GM12878 (cell line): ENCODE data around the gene NMUR1. TPM values are rescaled to one million over a fixed set of nuclear protein-coding genes. Genes with fewer than 3 reads are reported as not detected.
"Not testable (repeated sequence)": the region's sequence is repeated elsewhere in the genome, so short reads cannot be mapped to it uniquely, and the experiment has no call there.

Experiments used
- ATAC-seq: fragments of 200-7000 bp; cut with Tn5 transposase; 3 replicates; pipeline ENCODE4 v1.9.1; 2020; ENCODE audit warnings: mild to moderate bottlenecking, moderate library complexity
- BruUV-seq: library from RNA; stranded (reverse); fragments of 400-500 nt; replicated peaks from 2 replicates; lab custom pipeline; 2021; lab: Mats Ljungman, UMichigan
- CTCF ChIA-PET: fragments of 300-600 bp; sonication (Branson Sonifier 250); formaldehyde crosslinking; extraction: SDS; loops from one replicate; lab custom pipeline; 2021; ENCODE audit warnings: inconsistent platforms; lab: Yijun Ruan, JAX
- POLR2A ChIA-PET: fragments of 350-600 bp; formaldehyde crosslinking; extraction: SDS; loops from one replicate; lab custom pipeline; 2021; ENCODE audit warnings: inconsistent platforms; lab: Charles Lee
- RAD21 ChIA-PET: fragments of 300-600 bp; sonication (Branson Sonifier 250); formaldehyde crosslinking; loops from one replicate; lab custom pipeline; 2023; ENCODE audit warnings: antibody characterized with exemption; ENCODE audit not compliant: unreplicated experiment; lab: Charles Lee
- SMC1A ChIA-PET: fragments of 300-600 bp; sonication (Branson Sonifier 250); formaldehyde crosslinking; loops from one replicate; lab custom pipeline; 2023; ENCODE audit not compliant: unreplicated experiment, uncharacterized antibody; lab: Charles Lee
- DNase-seq: peaks from one replicate; pipeline ENCODE4 v3.0.0-alpha.2; 2011; ENCODE audit warnings: low read depth, low spot score
- FAIRE-seq: peaks from 3 replicates; lab custom pipeline; 2011; peaks lifted over from hg19 to GRCh38; lab: Jason Lieb, UNC
- H2AFZ ChIP-seq: 2 replicates; pipeline ENCODE4 v1.6.0; 2011; ENCODE audit warnings: low read depth, low read length, control low read depth; ENCODE audit not compliant: control insufficient read depth
- H3K27ac ChIP-seq: 2 replicates; pipeline ENCODE4 v1.5.1; 2011; ENCODE audit warnings: control low read depth; ENCODE audit not compliant: control insufficient read depth, insufficient read depth
- H3K27me3 ChIP-seq, 2 experiments: replicated peaks in 1 of 2; 2 replicates each; pipeline versions ENCODE4 v1.6.0 to v1.6.1; 2011; ENCODE audit warnings: low read length in 1 of 2; ENCODE audit not compliant: control insufficient read depth in 2 of 2, insufficient read depth in 2 of 2
- H3K36me3 ChIP-seq, 2 experiments: 2 replicates each; pipeline ENCODE4 v1.5.1; 2011; ENCODE audit warnings: low read length in 1 of 2; ENCODE audit not compliant: control insufficient read depth in 2 of 2, insufficient read depth in 2 of 2
- H3K4me1 ChIP-seq: 2 replicates; pipeline ENCODE4 v1.6.1; 2011; ENCODE audit warnings: mild to moderate bottlenecking, low read length, moderate library complexity, mixed read lengths; ENCODE audit not compliant: control insufficient read depth, insufficient read depth
- H3K4me2 ChIP-seq: 2 replicates; pipeline ENCODE4 v1.6.0; 2011; ENCODE audit warnings: control low read depth; ENCODE audit not compliant: control insufficient read depth, insufficient read depth
- H3K4me3 ChIP-seq: fragments of 200-600 bp; sonication (generic); 2 replicates; pipeline ENCODE4 v1.5.1; 2016
- H3K79me2 ChIP-seq: 2 replicates; pipeline ENCODE4 v1.6.0; 2011; ENCODE audit warnings: low read length; ENCODE audit not compliant: control insufficient read depth, insufficient read depth
- H3K9ac ChIP-seq: 2 replicates; pipeline ENCODE4 v1.8.0; 2011; ENCODE audit warnings: low read length, control low read depth, mixed read lengths; ENCODE audit not compliant: control insufficient read depth, insufficient read depth
- H3K9me3 ChIP-seq: replicated peaks from 3 replicates; pipeline ENCODE4 v1.5.1; 2011; ENCODE audit warnings: mild to moderate bottlenecking, low read length; ENCODE audit not compliant: control insufficient read depth, insufficient read depth
- H4K20me1 ChIP-seq: 2 replicates; pipeline ENCODE4 v1.6.0; 2011; ENCODE audit not compliant: control insufficient read depth, insufficient read depth
- NR2C2 ChIP-seq: IDR thresholded peaks from 2 replicates; pipeline ENCODE4 v1.6.1; 2011; ENCODE audit warnings: borderline replicate concordance, low read depth; ENCODE audit not compliant: control insufficient read depth, insufficient read length
- SMAD1 ChIP-seq: fragments of 450-650 bp; IDR thresholded peaks from 2 replicates; pipeline ENCODE4 v1.6.1; 2018; ENCODE audit warnings: mild to moderate bottlenecking, low read depth; ENCODE audit not compliant: partially characterized antibody
- STAT3 ChIP-seq: IDR thresholded peaks from 2 replicates; pipeline ENCODE4 v1.6.1; 2011; ENCODE audit warnings: low read depth, low read length, improper control_type of control experiment
- WGBS: methylation state at CpG from one replicate; pipeline ENCODE4 v1.1.6; 2016; ENCODE audit warnings: low lambda C conversion rate; ENCODE audit not compliant: insufficient replicate concordance, insufficient coverage; ENCODE audit errors: missing lambda C conversion rate; 5-methylcytosine and 5-hydroxymethylcytosine counted together
- in situ Hi-C: fragments of 300-500 bp; cut with MboI; formaldehyde crosslinking; loops from 9 replicates; pipeline ENCODE4 v1.14.3; 2018; ENCODE audit warnings: mixed read lengths
- intact Hi-C: fragments of 100-400 bp; cut with micrococcal nuclease; formaldehyde crosslinking; loops from one replicate; pipeline ENCODE4 v1.14.2; 2022; ENCODE audit not compliant: unreplicated experiment
- polyA plus RNA-seq, 11 experiments: library from polyadenylated mRNA; depleted of rRNA in 4 of 11; unstranded in 6 of 11; stranded (reverse) in 5 of 11; fragments of >200 nt; fragmentation: Nextera tagmentation in 4 of 11; fragmentation: Illumina TruSeq in 1 of 11; extraction: Ambion mirVana in 4 of 11; extraction: Trizol in 1 of 11; gene quantifications; 1 replicate in 1 of 11; 2 replicates in 10 of 11; pipeline versions ENCODE4 v1.2.1 to v1.2.3, GENCODE V29; 2011 to 2016; ENCODE audit warnings: inconsistent platforms in 2 of 11, missing spikeins in 2 of 11, low read depth in 1 of 11
- total RNA-seq, 4 experiments: library from RNA; depleted of rRNA in 3 of 4; stranded (reverse); fragments of >200 nt in 3 of 4; fragmentation: Illumina TruSeq in 1 of 4; extraction: Trizol in 1 of 4; gene quantifications; 2 replicates each; pipeline versions ENCODE4 v1.2.1 to v1.2.3, GENCODE V29; 2013 to 2021
- TF ChIP-seq, protein P1 (sequence below): IDR thresholded peaks from 2 replicates; pipeline ENCODE4 v1.6.1; 2011; ENCODE audit warnings: borderline replicate concordance, low read depth, mild to moderate bottlenecking, moderate library complexity, mixed read lengths, low read length; ENCODE audit not compliant: insufficient read depth; ENCODE audit errors: extremely low read length
- TF ChIP-seq, protein P2 (sequence below): fragments of 150-350 bp; IDR thresholded peaks from 2 replicates; pipeline ENCODE4 v1.6.1; 2016; ENCODE audit warnings: low read depth, low read length
- TF ChIP-seq, protein P3 (sequence below): IDR thresholded peaks from 2 replicates; pipeline ENCODE4 v1.6.1; 2012; ENCODE audit warnings: low read depth, low read length, improper control_type of control experiment
- TF ChIP-seq, protein P4 (sequence below): fragments of 450-650 bp; formaldehyde crosslinking; IDR thresholded peaks from 2 replicates; pipeline ENCODE4 v1.4.0; 2022; ENCODE audit warnings: mild to moderate bottlenecking, moderate library complexity

NMUR1 gene
- total and polyA plus RNA-seq, 10 of the 15 experiments (the other 5 are each of a cell fraction or from before 2014, with no cell fraction given) = under 0.01 to 0.08 (median 0.02) TPM; not detected in 5

DNA sequence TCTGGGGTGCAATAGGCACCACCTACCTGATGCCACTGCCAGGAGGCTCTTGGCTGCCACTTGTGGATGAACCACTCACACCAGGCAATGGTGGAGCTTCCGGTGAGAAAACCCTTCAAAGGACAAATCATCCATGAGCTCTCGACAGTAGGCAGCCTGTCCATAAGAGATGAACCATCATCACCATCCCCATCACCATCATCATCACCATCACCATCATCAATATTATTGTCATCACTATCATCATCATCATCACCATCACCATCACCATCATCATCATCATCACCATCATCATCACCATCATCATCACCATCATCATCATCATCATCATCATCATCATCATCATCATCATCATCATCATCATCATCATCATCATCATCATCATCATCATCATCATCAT, 48.4 kb upstream of the NMUR1 start:
- intact Hi-C loops, H3K4me2 ChIP-seq, SMC1A ChIA-PET, H3K27me3 ChIP-seq, H3K27ac ChIP-seq, BruUV-seq, H3K9ac ChIP-seq, H3K79me2 ChIP-seq, H3K9me3 ChIP-seq, in situ Hi-C loops, ATAC-seq, H2AFZ ChIP-seq, H4K20me1 ChIP-seq, H3K4me1 ChIP-seq, H3K4me3 ChIP-seq, H3K36me3 ChIP-seq, RAD21 ChIA-PET, FAIRE-seq, DNase-seq: not testable (repeated sequence)
- CTCF ChIA-PET = interaction anchor here (0.8 to 1.3 kb wide), 4 partner anchors 10 to 48 kb away, joined by 3 read pairs; partner anchors contain the start of gene NMUR1
- POLR2A ChIA-PET = interaction anchor here (0.7 to 1.2 kb wide), 2 partner anchors 15 to 55 kb away, joined by 3 to 5 read pairs; no protein-coding TSS in a partner anchor
- 89% methylated on average over 2 of the region's 2 CpGs for WGBS

DNA sequence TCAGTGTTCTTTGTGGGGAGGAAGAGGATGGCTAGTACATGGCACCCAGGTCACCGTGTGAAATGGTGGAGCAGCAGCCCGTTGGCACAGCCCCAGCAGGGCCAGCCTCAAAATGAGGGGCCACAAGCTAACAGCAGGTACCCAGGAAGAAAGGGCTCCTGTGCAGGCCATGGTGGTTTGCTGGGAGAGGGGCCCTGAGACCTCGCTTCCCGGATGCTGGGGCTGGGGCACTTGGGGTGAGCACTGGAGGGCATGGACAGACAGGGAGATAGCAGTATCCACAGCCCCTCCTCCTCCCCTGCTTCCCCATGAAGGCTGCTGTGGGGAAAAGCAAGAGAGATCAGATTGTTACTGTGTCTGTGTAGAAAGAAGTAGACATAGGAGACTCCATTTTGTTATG, 46.2 kb upstream of the NMUR1 start:
- ATAC-seq (no peak), DNase-seq (no peak), FAIRE-seq (no peak)
- no peaks in the 10 kb centered on the region for H3K36me3 ChIP-seq
- H3K9ac ChIP-seq = no peak overlapping the region
- 6% methylated on average over 4 of the region's 4 CpGs for WGBS
- BruUV-seq = no TSS peak
- no peaks in the 10 kb centered on the region for H3K4me1 ChIP-seq
- ChIA-PET POLR2A (no interaction called here), CTCF (no interaction called here), SMC1A (no interaction called here), RAD21 (interaction anchor here (0.8 kb wide), 1 partner anchor 25 kb away, joined by 3 read pairs; no protein-coding TSS in a partner anchor)
- no peaks in the 10 kb centered on the region for H3K79me2 ChIP-seq
- in situ Hi-C loops = no loop called here
- intact Hi-C loops = no loop called here
- H3K27ac ChIP-seq = no peak overlapping the region
- no peak overlapping the region for H3K4me3 ChIP-seq
- no peak overlapping the region for H3K4me2 ChIP-seq
- H3K27me3 ChIP-seq = no peaks in the 10 kb centered on the region
- no peak overlapping the region for H2AFZ ChIP-seq
- H3K9me3 ChIP-seq = no peaks in the 10 kb centered on the region
- no peaks in the 10 kb centered on the region for H4K20me1 ChIP-seq
- no peak for TF ChIP-seq NR2C2
- TF ChIP-seq, protein P1, sequence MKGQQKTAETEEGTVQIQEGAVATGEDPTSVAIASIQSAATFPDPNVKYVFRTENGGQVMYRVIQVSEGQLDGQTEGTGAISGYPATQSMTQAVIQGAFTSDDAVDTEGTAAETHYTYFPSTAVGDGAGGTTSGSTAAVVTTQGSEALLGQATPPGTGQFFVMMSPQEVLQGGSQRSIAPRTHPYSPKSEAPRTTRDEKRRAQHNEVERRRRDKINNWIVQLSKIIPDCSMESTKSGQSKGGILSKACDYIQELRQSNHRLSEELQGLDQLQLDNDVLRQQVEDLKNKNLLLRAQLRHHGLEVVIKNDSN = no peak
- TF ChIP-seq, protein P2, sequence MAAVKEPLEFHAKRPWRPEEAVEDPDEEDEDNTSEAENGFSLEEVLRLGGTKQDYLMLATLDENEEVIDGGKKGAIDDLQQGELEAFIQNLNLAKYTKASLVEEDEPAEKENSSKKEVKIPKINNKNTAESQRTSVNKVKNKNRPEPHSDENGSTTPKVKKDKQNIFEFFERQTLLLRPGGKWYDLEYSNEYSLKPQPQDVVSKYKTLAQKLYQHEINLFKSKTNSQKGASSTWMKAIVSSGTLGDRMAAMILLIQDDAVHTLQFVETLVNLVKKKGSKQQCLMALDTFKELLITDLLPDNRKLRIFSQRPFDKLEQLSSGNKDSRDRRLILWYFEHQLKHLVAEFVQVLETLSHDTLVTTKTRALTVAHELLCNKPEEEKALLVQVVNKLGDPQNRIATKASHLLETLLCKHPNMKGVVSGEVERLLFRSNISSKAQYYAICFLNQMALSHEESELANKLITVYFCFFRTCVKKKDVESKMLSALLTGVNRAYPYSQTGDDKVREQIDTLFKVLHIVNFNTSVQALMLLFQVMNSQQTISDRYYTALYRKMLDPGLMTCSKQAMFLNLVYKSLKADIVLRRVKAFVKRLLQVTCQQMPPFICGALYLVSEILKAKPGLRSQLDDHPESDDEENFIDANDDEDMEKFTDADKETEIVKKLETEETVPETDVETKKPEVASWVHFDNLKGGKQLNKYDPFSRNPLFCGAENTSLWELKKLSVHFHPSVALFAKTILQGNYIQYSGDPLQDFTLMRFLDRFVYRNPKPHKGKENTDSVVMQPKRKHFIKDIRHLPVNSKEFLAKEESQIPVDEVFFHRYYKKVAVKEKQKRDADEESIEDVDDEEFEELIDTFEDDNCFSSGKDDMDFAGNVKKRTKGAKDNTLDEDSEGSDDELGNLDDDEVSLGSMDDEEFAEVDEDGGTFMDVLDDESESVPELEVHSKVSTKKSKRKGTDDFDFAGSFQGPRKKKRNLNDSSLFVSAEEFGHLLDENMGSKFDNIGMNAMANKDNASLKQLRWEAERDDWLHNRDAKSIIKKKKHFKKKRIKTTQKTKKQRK = no peak
- TF ChIP-seq SMAD1 = no peak
- TF ChIP-seq, protein P3, sequence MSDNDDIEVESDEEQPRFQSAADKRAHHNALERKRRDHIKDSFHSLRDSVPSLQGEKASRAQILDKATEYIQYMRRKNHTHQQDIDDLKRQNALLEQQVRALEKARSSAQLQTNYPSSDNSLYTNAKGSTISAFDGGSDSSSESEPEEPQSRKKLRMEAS = no peak
- TF ChIP-seq, protein P4, sequence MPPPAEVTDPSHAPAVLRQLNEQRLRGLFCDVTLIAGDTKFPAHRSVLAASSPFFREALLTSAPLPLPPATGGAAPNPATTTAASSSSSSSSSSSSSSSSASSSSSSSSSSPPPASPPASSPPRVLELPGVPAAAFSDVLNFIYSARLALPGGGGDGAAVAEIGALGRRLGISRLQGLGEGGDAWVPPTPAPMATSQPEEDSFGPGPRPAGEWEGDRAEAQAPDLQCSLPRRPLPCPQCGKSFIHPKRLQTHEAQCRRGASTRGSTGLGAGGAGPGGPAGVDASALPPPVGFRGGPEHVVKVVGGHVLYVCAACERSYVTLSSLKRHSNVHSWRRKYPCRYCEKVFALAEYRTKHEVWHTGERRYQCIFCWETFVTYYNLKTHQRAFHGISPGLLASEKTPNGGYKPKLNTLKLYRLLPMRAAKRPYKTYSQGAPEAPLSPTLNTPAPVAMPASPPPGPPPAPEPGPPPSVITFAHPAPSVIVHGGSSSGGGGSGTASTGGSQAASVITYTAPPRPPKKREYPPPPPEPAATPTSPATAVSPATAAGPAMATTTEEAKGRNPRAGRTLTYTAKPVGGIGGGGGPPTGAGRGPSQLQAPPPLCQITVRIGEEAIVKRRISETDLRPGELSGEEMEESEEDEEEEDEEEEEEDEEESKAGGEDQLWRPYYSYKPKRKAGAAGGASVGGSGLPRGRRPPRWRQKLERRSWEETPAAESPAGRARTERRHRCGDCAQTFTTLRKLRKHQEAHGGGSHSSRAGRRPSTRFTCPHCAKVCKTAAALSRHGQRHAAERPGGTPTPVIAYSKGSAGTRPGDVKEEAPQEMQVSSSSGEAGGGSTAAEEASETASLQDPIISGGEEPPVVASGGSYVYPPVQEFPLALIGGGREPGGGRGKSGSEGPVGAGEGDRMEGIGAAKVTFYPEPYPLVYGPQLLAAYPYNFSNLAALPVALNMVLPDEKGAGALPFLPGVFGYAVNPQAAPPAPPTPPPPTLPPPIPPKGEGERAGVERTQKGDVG (CRISPR knock-in tag) = no peak
- TF ChIP-seq STAT3 = no peak
